HG03439 (cell line): ENCODE measurements around the gene RINT1.
"Not testable (repeated sequence)": the region's sequence is repeated elsewhere in the genome, so short reads cannot be mapped to it uniquely, and the experiment has no call there.

Experiments
- ATAC-seq: cut with Tn5 transposase; IDR thresholded peaks from one replicate; pipeline ENCODE4 v1.9.1; 2021; ENCODE audit warnings: mild to moderate bottlenecking, moderate library complexity; ENCODE audit not compliant: unreplicated experiment

RINT1 gene

GRCh38 chr7:105596866-105597265, 64.9 kb downstream of the RINT1 start:
- no peak for ATAC-seq

GRCh38 chr7:105599080-105599479, 67.1 kb downstream of the RINT1 start:
- not testable (repeated sequence) for ATAC-seq

- no peak for ATAC-seq
Observed at GRCh38 chr7:105599551-105599950, 67.5 kb downstream of the RINT1 start.

- ATAC-seq, result no peak
Observed at GRCh38 chr7:105600720-105601550, 68.9 kb downstream of the RINT1 start.

GRCh38 chr7:105602325-105603305, 70.6 kb downstream of the RINT1 start:
- ATAC-seq, result no peak

- ATAC-seq, result no peak
Observed at GRCh38 chr7:105610165-105610930, 78.3 kb downstream of the RINT1 start.

- ATAC-seq, result no peak
Observed at GRCh38 chr7:105611856-105612775, 80.1 kb downstream of the RINT1 start.

- no peak for ATAC-seq
Observed at GRCh38 chr7:105612806-105613205, 80.8 kb downstream of the RINT1 start.

- no peak for ATAC-seq
Observed at GRCh38 chr7:105613611-105614330, 81.8 kb downstream of the RINT1 start.

GRCh38 chr7:105614341-105614840, 82.4 kb downstream of the RINT1 start:
- no peak for ATAC-seq
